ENCODE measurements around the gene RHPN2.

GRCh38 chr19:33029746-33030303 is 34.9 kb downstream of the RHPN2 start:
- TF ChIP-seq EP300 (IDR thresholded peaks at IDR 0.05; ENCODE audit: low read depth) (no peak), CTCF (IDR thresholded peaks at IDR 0.05) (no peak), POLR2A (IDR thresholded peaks at IDR 0.05) (no peak), POLR2AphosphoS5 (IDR thresholded peaks at IDR 0.05) (no peak)
